Dermis blood vessel endothelial cell (primary cell): ENCODE data around the gene GPR31. TPM values are rescaled to one million over a fixed set of nuclear protein-coding genes. Genes with fewer than 3 reads are reported as not detected.

Experiments used
- DNase-seq: peaks from one replicate; pipeline ENCODE4 v3.0.0; 2010
- total RNA-seq: library from RNA; depleted of rRNA; stranded (reverse); fragments of >200 nt; gene quantifications from 2 replicates; pipeline ENCODE4 v1.2.3, GENCODE V29; 2014

GPR31 gene
- total RNA-seq, 1 donor from 2014 or later: not detected

- no peak for DNase-seq
These were observed 8.2 kb upstream of the GPR31 start for GRCh38 chr6:167165858-167166471.

GRCh38 chr6:167164261-167164660 is 6.5 kb upstream of the GPR31 start:
- no peak for DNase-seq

GRCh38 chr6:167163476-167164011 is 5.8 kb upstream of the GPR31 start:
- DNase-seq: no peak

- DNase-seq: no peak
These were observed 4.8 kb upstream of the GPR31 start for GRCh38 chr6:167162591-167162990.

- no peak for DNase-seq
These were observed 4.2 kb upstream of the GPR31 start for GRCh38 chr6:167161851-167162467.

GRCh38 chr6:167157414-167157813 is 366 bp downstream of the GPR31 start:
- DNase-seq: no peak

GRCh38 chr6:167154895-167155294 is 2.9 kb downstream of the GPR31 start:
- no peak for DNase-seq

- no peak for DNase-seq
These were observed 3.5 kb downstream of the GPR31 start for GRCh38 chr6:167154291-167154690.

GRCh38 chr6:167153521-167153959 is 4.2 kb downstream of the GPR31 start:
- DNase-seq: peak; percentile 69

- no peak for DNase-seq
These were observed 4.9 kb downstream of the GPR31 start for GRCh38 chr6:167152862-167153261.

- no peak for DNase-seq
These were observed 6.1 kb downstream of the GPR31 start for GRCh38 chr6:167151648-167152047.

GRCh38 chr6:167150941-167151549 is 6.7 kb downstream of the GPR31 start:
- no peak for DNase-seq

GRCh38 chr6:167148997-167149396 is 8.8 kb downstream of the GPR31 start:
- no peak for DNase-seq

- no peak for DNase-seq
These were observed 9.8 kb downstream of the GPR31 start for GRCh38 chr6:167148021-167148420.

GRCh38 chr6:167146977-167147376 is 10.8 kb downstream of the GPR31 start:
- no peak for DNase-seq

GRCh38 chr6:167146135-167146534 is 11.6 kb downstream of the GPR31 start:
- DNase-seq: no peak

- no peak for DNase-seq
These were observed 12.3 kb downstream of the GPR31 start for GRCh38 chr6:167145461-167145860.

GRCh38 chr6:167143041-167143440 is 14.7 kb downstream of the GPR31 start:
- DNase-seq: no peak

GRCh38 chr6:167142433-167142761 is 15.4 kb downstream of the GPR31 start:
- DNase-seq: no peak

- DNase-seq: peak; percentile 49
These were observed 15.9 kb downstream of the GPR31 start for GRCh38 chr6:167141667-167142432.

- no peak for DNase-seq
These were observed 16.9 kb downstream of the GPR31 start for GRCh38 chr6:167140589-167141474.

GRCh38 chr6:167139761-167140160 is 18.0 kb downstream of the GPR31 start:
- no peak for DNase-seq
